Left forelimb (tissue), 1 donor: Measurements from ENCODE around the gene IPO4.
"Not testable (repeated sequence)": the region's sequence is repeated elsewhere in the genome, so short reads cannot be mapped to it uniquely, and the experiment has no call there.

Source experiments
- DNase-seq: peaks from one replicate; pipeline ENCODE4 v3.0.0-alpha.2; 2018; ENCODE audit warnings: low spot score

IPO4 gene

DNA sequence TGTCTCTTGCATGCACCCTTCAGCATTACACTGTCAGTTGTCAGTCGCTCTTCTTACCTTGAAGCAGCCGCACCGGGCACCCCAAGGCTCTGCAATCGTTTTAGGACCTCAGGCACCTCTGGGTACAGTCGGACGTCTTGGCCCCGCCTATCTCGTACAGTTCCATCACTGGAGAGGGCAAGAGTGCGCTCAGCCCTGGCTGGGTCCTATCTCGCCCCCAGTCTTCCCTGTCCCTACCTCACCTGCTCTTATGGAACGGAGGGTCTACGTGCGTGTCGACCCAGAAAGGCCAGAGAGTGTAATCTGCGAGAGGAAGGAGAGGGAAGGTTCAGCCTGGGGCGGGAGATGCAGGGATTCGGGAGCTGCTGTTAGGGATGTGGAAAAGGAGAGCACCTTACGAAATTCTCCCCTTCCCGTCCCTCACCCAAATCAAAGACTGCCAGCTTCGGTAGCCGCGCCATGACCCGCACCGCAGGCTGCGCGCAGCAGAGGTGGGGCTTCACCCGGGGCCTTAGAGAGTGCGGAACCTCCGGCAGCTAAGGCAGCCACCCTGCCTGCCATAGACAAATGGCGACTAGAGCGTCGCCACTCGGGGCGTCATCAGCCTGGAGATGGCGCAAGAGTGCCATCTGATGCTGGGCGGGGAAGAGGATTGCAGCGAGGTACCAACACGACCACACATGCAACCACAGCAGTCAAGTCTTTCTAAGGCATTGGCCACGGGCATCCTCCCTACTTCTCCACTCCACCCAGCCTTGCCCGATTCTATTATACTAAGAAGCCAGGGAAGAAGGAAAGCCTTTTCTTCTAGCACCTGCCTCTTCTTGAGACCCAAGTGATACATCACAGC is 27.1 kb upstream of the IPO4 start, which contains the start of gene MDP1:
MDP1 (minus strand) TSS at position 572 of the 850 bp plus-strand sequence; CDS start at position 461, 111 bp downstream.
- DNase-seq: peak; percentile 86

- no peak for DNase-seq
Observed at GRCh38 chr14:24213866-24214662, 25.4 kb upstream of the IPO4 start.

DNA sequence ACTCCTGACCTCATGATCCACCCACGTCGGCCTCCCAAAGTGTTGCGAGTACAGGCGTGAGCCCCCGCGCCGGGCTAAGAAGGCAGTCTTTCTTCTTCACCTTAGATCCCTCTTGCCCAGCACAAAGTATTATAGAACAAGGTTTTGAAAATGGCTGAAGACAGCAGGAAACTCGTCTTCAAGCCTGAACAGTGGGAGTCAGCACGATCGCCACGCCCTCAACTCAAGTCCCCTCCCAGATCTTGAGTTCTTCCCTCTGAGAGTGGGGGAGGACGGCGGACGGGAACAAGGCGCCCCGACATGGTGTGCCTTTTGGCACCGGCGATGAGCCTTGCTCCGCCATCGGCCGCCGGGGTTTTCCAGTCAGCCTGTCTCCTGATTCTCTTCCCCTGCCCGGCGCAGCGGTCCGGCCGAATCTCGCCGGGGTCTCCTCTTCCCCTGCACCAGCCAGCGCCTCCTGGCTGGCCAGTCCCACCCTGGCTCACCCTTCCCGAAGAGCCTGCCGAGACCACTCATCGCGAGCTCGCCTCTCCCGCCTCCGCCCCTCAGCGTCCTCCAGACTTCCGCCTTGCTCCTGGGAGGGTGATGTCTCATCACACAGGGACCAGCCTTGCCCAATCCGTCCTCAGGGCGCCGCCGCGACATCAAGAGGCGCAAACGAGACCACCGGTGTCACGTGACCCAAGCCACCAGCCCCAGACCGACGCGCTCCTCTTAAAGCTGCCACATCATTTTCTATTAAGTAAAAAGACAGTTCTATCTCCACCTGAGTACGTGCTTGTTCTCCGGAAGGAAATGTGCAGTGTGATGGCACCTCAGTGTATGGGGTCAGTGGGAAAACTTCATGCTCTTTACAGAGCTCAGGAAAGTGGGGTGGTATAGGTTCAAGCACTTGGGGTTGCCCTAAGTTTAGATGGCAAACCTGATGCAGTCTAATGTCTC is 24.6 kb upstream of the IPO4 start, which contains the start of gene CHMP4A:
CHMP4A (minus strand) TSS at position 565 of the 942 bp plus-strand sequence; CDS start at position 516, 49 bp downstream.
- peak; percentile 95 for DNase-seq

DNA sequence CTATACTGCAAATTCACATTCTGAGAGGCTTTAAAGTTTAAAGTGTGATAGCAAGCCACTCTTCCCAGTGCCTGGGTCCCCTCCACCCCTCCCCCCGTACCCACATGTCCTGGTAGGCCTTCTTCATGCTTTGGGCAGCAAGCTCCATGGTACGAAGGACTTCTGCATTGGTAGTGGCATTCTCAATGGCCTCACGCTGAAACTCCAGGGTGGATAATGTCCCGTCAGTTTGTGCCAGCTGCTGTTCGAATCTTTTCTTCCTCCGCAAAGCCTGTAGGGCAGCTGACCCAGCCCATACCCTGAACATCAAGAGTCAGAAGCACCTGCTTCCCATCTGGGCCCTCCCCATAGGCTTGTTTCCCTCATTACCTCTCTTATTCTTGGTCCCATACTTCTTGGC is 22.7 kb upstream of the IPO4 start:
- DNase-seq: no peak

DNA sequence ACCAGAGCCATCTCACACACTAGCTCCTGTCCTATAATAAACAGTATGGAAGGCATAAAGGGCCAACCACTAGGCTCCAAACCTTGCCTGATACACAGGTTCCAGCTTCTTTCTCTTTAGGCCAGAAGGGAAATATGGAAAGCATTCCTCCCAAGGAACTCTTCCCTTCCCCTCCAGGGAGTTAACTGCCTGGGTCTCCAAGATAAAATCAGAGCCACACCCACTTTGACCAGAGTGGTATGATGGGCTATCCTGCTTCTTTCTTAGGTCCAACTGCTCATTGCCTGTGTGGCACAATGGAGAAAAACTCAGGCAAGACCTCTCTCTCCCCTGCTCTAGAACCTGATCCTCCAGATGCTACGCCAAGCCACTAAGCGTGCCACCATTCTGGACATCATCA is 19.0 kb upstream of the IPO4 start:
- no peak for DNase-seq

DNA sequence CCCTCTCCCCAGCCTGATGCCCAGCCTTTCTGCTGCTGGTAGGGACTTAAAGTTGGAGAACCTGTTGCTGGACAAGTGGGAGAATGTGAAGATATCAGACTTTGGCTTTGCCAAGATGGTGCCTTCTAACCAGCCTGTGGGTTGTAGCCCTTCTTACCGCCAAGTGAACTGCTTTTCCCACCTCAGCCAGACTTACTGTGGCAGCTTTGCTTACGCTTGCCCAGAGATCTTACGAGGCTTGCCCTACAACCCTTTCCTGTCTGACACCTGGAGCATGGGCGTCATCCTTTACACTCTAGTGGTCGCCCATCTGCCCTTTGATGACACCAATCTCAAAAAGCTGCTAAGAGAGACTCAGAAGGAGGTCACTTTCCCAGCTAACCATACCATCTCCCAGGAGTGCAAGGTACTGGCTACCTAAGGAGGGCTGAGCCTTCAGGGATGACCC is 18.5 kb upstream of the IPO4 start:
- DNase-seq: no peak

- no peak for DNase-seq
Observed at GRCh38 chr14:24206260-24207103, 17.9 kb upstream of the IPO4 start.

- no peak for DNase-seq
Observed at GRCh38 chr14:24204163-24205146, 15.8 kb upstream of the IPO4 start.

GRCh38 chr14:24203249-24203886 is 14.8 kb upstream of the IPO4 start:
- DNase-seq: not testable (repeated sequence)

- not testable (repeated sequence) for DNase-seq
Observed at GRCh38 chr14:24202538-24202937, 13.9 kb upstream of the IPO4 start.

DNA sequence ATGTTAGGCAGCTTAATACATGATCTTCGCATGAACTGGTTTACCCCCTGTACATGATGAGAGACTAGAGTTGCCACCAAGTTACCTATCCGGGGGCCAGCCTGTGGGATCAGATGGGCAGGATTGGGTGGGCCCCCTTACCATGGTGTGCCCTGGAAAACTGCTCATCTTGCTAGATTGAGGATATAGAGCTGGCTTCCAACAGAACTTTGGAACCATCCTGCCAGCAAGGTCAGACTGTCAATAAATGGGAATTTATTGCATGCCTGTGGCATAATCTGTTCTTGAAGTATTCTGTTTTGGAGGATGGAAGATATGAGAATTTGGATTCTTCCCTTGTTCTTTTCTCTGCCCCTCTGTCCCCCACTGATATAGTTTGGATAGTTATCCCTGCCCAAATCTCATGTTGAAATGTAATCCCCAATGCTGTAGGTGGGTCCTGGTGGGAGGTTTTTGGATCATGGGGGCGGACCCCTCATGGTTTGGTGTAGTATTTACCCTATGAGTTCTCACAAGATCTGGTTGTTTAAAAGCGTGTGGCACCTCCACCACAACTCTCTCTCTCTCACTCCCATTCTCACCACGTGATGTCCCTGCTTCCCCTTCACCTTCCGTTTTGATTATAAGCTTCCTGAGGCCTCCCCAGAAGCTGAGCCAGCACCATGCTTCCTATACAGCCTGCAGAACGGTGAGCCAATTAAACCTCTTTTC is 10.4 kb upstream of the IPO4 start:
- DNase-seq: no peak

DNA sequence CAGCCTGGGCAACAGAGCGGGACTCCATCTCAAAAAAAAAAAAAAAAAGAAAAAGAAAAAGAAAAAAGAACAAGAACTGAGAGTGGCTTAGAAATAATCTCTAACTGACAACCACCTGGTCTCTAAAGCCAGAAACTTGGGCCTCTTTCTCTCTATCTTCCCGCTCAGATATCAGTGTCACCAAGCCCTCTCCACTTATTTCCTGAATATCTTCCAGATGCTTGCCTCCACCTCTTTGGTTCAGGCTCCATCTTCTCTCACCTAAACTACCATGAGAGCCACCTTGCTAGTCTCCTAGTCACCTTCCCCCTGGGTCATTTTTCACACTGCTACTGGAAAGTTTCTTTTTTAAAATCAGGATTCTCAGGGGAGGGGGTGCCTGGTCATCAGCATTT is 8.4 kb upstream of the IPO4 start:
- DNase-seq: no peak

DNA sequence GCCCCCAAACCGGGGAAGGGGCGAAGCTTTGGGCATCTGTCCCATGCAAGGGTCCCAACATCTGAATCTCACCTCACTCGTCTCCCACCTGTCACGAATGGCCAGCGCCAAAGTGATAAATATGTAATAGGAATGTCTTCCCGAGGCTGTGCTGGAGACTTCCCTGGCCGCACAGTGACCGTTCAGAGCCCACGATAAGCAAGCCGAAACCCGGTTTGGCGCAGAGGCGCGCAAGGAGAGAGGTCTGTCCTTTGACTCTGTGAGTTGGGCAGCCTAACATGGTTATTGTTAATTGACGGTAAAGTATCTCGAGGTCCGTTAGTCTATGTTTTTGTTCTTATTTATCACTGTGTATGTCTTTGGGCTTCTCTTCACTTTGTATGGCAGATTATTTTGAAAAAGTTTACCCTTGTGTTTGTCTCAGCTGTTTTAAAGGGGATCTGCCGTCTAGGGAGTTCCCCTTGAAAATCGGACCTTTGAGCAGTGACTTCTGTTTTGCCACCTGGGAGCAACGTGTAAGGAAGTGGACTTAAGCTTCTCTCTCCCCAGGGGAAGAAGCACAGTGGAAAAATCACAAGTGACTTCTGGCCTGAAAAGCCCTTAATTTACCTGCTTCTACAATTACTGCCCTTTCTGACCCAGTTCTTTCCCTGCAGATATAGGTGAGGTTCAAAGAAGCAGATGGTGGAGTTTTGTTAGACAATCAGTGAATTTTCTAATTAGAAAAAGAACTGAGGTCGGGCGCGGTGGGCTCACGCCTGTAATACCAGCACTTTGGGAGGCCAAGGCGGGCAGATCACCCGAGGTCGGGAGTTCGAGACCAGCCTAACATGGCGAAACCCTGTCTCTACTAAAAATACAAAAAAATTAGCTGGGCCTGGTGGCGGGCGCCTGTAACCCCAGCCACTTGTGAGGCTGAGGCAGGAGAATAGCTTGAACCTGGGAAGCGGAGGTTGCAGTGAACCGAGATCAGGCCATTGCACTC is 7.7 kb upstream of the IPO4 start:
- DNase-seq: no peak

- peak; percentile 94 for DNase-seq
Observed at GRCh38 chr14:24195186-24196070, 6.8 kb upstream of the IPO4 start, which contains the start of gene TM9SF1. Gene TM9SF1 (minus strand): TSS chr14:24195441. CDS start chr14:24195019, 422 bp downstream.

DNA sequence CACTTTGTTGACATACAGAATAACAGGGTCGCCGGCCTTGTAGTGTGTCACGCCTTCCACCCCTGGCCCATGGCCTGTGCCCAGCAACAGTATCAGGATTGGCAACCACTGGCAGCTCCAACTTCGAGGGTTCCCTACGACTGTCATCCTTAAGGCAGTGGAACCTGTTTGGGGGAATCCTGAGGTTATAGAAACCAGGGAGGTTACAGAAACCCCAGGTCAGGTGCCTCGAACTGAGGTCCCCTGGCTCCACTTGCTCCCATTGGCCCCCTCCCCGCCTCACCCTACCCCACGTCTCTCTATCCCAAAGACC is 6.2 kb upstream of the IPO4 start:
- no peak for DNase-seq
